DND-41 (cell line): ENCODE measurements around the gene MYO1D.

Experiments
- CTCF ChIP-seq: IDR thresholded peaks from 2 replicates; pipeline ENCODE4 v1.5.1; 2012; ENCODE audit warnings: borderline replicate concordance, low read length, moderate library complexity, mild to moderate bottlenecking; ENCODE audit not compliant: poor library complexity, severe bottlenecking; ENCODE audit errors: extremely low read depth
- EZH2 ChIP-seq: IDR thresholded peaks from 3 replicates; pipeline ENCODE4 v1.6.1; 2012; ENCODE audit warnings: borderline replicate concordance, low read depth, mild to moderate bottlenecking, moderate library complexity, low read length, inconsistent platforms; ENCODE audit not compliant: severe bottlenecking

GRCh38 chr17:32833076-32833475, 43.8 kb downstream of the MYO1D start:
- TF ChIP-seq CTCF (no peak), EZH2 (no peak)
